ENCODE results near the gene CA10.

- TF ChIP-seq CTCF (IDR thresholded peaks at IDR 0.05) (no peak), POLR2A (IDR thresholded peaks at IDR 0.05) (no peak), EP300 (IDR thresholded peaks at IDR 0.05; ENCODE audit: low read depth) (no peak)
Measured at GRCh38 chr17:52079496-52079895, 79.0 kb downstream of the CA10 start.

All from transverse colon (tissue), 3 donors.